OCI-LY1 (cell line): ENCODE data around the gene OPRD1.

ENCODE experiments used
- CTCF ChIP-seq: fragments of 200-600 bp; sonication (generic), shearing (Covaris generic); IDR thresholded peaks from 2 replicates; pipeline ENCODE4 v1.5.1; 2017; ENCODE audit warnings: mild to moderate bottlenecking, antibody characterized with exemption, low read length, moderate library complexity, mixed read lengths
- EZH2 ChIP-seq: fragments of 200-600 bp; sonication (generic), shearing (Covaris generic); IDR thresholded peaks from 2 replicates; pipeline ENCODE4 v1.8.0; 2017; ENCODE audit warnings: borderline replicate concordance, mixed run types, mild to moderate bottlenecking, antibody characterized with exemption, low read length, moderate library complexity, mixed read lengths

GRCh38 chr1:28789412-28789811 lies 22.6 kb upstream of the OPRD1 start:
- TF ChIP-seq CTCF = no peak
- TF ChIP-seq EZH2 = no peak
